T-helper 9 cell (primary cell): Measurements from ENCODE around the gene RNPEPL1.
"Not testable (repeated sequence)": the region's sequence is repeated elsewhere in the genome, so short reads cannot be mapped to it uniquely, and the experiment has no call there.

Experiments
- DNase-seq: peaks from one replicate; pipeline ENCODE4 v3.0.0-alpha.2; 2020

The RNPEPL1 gene

GRCh38 chr2:240539101-240539500 is 29.2 kb upstream of the RNPEPL1 start:
- not testable (repeated sequence) for DNase-seq

DNA sequence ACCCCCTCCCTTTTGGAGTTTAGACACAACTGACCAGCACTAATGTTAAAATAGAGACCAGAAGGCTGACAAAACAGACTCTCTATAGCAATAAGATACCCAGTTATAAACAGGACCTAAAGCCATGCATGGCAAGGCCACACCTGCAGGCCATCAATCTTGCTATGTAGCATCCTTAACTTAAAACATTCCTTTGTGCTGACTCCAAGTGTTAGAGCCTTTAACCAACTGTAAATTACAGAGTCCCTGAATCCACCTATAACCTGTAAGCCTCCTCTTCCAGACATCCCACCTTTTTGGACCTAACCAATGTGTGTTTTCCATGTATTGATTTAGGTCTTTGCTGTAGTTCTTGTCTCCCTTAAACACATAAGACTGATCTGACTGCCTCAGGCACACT is 28.4 kb upstream of the RNPEPL1 start:
- DNase-seq: no peak

DNA sequence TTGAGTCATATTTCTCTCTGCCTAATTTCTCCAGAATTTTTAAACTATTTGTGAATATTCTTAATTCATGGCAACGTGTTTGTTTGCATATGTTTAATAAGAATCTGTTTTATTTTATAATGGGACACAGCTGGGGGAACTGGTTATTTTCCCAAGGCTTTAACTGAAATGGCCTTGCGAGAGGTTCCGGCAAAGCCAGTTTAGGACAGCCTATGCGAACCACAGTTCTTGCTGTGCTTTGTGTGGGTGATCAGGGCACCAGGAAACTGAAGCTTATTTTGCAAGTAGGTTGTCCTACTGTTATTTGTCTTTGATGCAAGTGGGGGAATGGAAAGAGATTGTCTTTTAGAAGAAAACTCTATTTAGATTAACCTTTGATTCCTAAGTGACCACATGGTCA is 17.0 kb upstream of the RNPEPL1 start:
- DNase-seq: no peak

DNA sequence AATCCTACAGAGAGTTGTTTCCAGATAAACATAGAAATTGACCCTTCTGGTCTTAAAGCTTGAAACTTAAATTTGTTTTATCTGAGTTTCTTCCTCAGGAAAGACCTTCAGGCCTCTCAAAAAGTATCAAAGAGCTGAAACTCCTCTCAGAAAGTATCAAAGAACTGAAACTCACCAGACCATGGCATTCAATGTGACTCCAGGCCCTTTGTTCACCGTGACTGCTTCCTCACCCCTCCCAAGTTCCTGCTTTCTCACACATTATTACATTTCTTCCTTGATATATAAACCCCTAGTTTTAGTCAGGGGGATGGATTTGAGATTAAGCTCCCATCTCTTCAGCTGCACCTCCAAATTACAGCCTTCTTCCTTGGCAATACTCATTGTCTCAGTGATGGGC is 16.5 kb upstream of the RNPEPL1 start:
- DNase-seq: no peak

DNA sequence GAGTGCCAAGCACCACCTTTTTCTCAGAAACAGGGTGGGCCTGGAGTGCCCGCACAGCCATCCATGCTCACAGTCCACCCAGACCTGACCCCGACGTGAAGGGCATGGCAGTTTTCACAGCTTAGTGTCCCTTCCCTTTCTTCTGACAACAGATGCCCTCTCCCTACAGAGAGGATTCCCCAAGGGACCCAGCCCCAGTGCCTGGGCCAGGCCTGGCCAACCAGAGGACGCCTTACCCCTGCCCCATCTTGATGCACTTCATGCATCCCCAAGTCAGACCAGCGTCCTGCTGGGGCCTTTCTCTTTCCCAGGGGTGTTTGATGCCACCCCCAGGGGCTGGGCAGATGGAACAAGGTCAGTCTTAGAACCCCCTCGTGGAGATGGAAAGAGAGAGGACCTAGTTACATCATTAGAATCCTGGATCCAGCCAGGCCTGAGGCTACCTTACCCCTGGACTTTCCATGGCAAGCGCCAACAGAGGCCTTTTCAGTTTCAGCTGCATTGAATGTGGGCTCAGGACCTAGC is 14.3 kb upstream of the RNPEPL1 start:
- no peak for DNase-seq

GRCh38 chr2:240554767-240555493 is 13.4 kb upstream of the RNPEPL1 start:
- no peak for DNase-seq

DNA sequence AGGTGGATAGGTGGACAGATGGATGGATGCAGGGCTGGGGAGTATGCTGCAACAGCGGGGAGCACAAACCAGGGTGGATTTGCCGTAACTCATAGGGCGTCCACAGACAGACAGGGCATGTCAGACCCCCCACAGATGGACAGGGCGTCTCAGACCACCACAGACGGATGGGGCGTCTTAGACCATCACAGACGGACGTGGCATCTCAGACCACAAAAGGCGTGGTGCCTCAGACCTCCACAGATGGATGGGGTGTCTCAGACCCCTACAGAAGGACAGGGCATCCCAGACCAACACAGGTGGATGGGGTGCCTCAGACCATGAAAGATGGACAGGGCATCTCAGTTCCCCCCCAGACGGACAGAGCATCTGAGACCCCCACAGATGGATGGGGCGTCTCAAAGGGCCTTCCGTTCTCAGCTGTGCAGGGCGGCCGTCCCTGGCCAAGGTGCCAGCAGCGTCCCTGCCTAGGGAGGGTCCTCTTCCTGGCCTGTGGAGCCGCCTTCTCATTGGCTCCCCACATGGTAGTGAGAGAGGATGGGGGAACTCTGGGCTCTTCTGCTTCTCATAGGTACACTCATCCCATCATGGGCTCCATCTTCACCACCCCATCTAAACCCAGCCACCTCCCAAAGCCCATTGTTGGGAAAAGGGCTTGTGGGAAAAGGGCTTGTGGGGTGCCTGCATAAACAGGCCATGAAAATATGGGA is 12.6 kb upstream of the RNPEPL1 start:
- no peak for DNase-seq

GRCh38 chr2:240556553-240557100 is 11.7 kb upstream of the RNPEPL1 start:
- peak; percentile 67 for DNase-seq

DNA sequence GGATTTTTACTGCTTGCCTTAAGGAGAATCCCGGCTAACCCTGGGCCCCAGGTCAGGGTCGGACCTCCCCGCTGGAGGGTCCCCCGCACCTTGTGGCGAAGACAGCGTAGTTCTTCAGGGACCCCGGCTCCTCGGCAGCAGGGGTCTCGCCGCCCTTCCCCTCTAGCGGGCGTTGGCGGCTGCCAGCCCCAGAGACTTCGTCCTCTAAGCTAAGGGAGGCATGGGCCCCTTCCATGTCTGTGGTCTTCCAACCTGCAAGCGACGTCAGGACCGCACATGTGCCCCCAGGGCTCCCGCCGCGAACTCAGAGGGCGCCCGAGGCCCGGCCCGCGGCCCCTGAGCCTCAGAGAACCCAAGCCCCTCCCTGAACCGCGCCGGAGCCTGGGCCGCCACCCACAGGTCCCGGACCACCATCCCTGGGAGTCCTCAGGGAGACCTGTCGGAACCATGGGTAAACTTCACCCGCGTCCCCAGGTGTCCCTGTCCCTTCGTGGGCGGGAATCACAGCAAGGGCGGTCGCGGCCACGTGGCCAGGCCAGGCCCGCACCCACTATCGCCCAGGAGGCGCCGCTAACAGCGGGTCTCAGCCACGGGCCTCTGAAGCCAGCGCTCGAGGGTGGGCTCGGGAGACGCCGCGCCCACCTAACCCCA is 11.1 kb upstream of the RNPEPL1 start:
- no peak for DNase-seq

GRCh38 chr2:240557808-240558207 is 10.5 kb upstream of the RNPEPL1 start, which contains the start of gene ANKMY1:
TSS of gene ANKMY1 (minus strand) at chr2:240557988. CDS start at chr2:240557335, 653 bp downstream.
- DNase-seq: peak; percentile 34

DNA sequence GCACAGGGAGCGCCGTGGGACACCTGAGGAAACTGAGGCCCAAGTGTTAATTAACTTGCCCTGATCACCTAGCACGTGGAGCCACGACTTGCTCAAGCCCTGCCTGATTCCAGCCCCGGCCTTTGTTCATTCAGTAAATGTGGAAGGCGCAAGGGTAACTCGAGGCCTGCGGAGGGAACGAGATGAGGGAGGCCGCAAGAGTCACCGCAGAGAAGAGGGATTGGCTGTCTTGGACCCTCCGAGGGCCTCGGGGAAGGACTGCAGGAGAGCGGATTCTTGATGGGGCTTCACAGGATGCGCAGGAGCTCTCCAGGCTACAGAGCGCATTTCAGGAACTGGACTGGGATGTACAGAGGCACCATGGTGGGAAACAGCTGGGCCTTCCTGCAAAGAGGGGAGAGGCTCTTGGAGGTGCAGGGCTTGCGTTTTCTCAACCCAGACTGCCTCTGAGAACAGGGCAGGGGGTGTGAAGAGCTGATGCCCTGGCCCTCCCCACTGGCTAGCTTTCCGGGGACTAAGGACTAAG is 10.0 kb upstream of the RNPEPL1 start:
- no peak for DNase-seq

DNA sequence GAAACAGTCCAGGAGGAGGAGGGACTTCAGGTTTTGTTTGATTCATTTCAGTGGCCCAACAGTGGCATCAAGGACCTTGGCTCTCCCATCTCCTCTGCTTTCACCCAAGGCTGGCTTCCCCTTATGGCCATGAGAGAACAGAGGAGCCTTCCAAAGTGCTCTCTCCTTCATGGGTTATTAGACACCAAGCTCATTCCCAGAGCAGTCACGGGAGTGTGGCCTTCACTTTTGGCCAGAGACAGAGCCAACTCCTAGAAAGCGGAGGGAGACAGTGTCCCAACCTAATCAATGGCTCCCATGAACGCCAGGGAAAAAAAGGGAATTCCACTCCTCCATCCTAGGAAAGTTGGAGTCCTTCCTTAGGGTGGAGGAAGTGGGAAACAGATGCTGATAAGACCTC is 9.0 kb upstream of the RNPEPL1 start:
- DNase-seq: no peak

GRCh38 chr2:240560084-240560479 is 8.2 kb upstream of the RNPEPL1 start, which contains the start of gene DUSP28:
TSS of gene DUSP28 (plus strand) at chr2:240560357. CDS start at chr2:240560685, 328 bp downstream.
- peak; percentile 83 for DNase-seq

DNA sequence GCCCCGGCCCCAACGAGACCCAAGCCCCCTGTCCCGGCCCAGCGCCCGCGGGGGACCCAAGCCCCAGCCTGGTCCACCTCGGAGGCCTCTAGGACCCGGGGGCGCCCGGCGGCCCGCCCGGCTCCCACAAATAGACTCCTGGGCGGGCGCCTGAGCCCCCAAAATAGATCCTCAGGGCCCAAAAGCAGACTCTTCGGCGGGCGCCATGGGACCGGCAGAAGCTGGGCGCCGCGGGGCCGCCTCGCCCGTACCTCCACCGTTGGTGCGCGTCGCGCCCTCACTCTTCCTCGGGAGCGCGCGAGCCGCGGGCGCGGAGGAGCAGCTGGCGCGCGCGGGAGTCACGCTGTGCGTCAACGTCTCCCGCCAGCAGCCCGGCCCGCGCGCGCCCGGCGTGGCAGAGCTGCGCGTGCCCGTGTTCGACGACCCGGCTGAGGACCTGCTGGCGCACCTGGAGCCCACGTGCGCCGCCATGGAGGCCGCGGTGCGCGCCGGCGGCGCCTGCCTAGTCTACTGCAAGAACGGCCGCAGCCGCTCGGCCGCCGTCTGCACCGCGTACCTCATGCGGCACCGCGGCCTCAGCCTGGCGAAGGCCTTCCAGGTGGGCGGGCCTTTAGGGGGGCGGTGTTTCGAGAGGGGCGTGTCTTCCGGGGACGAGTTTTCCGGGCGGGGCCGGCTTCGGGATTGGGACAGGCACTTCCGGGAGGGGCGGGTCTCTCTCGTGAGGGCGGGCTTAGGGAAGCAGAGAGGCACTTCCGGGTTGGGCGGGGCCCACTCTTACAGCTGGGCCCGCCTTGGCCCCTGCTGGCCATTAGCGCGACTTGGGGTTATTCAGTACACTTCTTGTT is 7.6 kb upstream of the RNPEPL1 start:
- peak; percentile 100 for DNase-seq

DNA sequence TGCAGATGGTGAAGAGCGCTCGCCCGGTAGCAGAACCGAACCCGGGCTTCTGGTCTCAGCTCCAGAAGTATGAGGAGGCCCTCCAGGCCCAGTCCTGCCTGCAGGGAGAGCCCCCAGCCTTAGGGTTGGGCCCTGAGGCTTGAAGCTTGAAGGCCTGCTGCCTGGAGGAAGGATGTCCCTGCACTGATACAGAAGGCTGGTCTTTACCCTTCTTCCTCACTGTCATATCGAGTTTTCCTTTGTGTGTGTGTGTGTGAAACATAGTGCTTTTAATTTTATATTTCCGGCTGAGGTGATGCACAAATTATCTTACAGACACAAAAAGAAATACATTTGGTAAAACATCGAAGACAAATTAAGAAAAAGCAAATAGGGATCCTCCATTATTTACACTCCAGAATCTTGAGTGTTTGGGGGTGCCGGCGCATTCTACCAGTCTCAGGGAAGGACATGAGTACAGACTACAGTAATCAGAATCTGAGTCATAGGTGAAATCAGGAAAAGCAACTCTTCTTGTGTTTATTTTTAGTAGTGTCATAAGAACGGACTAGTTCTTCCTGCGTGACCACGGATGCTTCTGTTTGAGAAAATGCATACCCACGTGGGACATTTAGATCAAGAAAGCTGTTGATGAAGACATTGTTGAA is 6.8 kb upstream of the RNPEPL1 start:
- no peak for DNase-seq

GRCh38 chr2:240563231-240563630 is 5.1 kb upstream of the RNPEPL1 start:
- DNase-seq: not testable (repeated sequence)

DNA sequence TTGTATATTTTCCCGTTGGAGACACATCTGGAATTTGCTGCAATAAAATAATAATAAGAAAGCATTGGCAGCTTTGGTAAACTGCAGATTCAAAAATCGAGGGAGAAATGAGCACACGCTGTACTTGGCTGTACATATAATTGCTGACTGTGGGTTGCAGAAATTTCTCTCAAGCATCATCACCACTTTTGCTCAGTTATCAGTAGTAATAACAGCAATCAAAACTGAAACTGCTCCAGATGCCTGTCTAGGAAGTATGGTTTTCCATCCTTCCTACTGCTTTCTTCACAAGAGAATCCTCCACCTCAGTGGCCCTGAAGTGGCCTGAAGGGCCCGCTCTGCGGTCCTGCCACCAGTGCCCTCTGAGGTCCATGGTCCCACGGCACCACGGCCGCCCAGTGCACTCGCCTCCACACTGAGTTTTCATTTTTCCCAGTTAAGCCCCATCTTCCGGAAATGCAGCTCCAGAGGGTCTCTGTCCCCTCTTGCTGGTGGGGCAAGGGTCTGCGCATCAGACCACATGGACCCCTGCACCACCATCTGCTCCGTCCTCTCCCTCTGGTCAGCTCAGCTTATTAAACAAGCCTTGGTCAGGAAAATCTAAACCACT is 4.2 kb upstream of the RNPEPL1 start:
- DNase-seq: no peak

- DNase-seq: no peak
Measured at GRCh38 chr2:240564561-240565332, 3.5 kb upstream of the RNPEPL1 start.

- DNase-seq: peak; percentile 83
Measured at GRCh38 chr2:240565333-240566202, 2.7 kb upstream of the RNPEPL1 start.
